ENCODE results near the gene VLDLR.

VLDLR gene

DNA sequence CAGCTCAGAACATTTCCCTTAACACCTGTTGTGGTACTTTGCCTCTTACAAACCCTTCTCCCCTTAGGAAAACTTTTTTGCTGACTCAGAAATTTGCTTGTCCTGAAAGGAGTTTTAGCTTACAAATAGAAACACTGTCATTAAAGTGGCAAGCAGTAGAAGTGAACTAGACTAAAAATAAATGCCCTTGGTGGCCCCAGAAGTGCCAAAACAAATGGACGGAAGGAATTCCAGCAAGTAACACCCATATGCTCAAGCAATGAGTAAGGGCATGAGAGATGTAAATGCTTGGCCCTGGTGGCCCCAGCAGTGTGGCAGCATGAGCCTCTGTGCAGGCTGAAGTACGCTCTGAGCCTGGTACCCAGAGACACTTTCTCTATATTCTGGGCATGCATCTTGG is 8.6 kb downstream of the VLDLR start:
- Histone ChIP-seq H3K18ac (ENCODE audit: low read depth in 1 of 2, low read length in 2 of 2) (no peak overlapping the region), H2BK15ac (ENCODE audit: low read depth, poor library complexity, severe bottlenecking) (no peak overlapping the region), H3K36me3 (ENCODE audit: control insufficient read depth in 1 of 2, insufficient read depth in 2 of 2, low read depth in 1 of 2, low read length in 2 of 2) (no peaks in the 10 kb centered on the region), H3K4me1 (ENCODE audit: control insufficient read depth, insufficient read depth, low read depth, low read length) (no peaks in the 10 kb centered on the region), H3K27ac (ENCODE audit: low read length, poor library complexity, severe bottlenecking) (no peak overlapping the region), H3K4me2 (ENCODE audit: low read length, poor library complexity, severe bottlenecking) (no peak overlapping the region), H4K8ac (ENCODE audit: low read length) (no peak overlapping the region), H2BK120ac (ENCODE audit: low read depth, low read length) (no peak overlapping the region), H2AK5ac (ENCODE audit: low read length, severe bottlenecking) (no peak overlapping the region), H2AFZ (ENCODE audit: low read depth, low read length) (no peak overlapping the region), H2BK5ac (ENCODE audit: low read depth, low read length, poor library complexity, severe bottlenecking) (no peak overlapping the region), H3K9ac (ENCODE audit: low read length) (no peak overlapping the region), H3K79me1 (replicated peaks; ENCODE audit: low read length, poor library complexity, severe bottlenecking) (peaks cover 7% of the 10 kb centered on the region), H4K91ac (ENCODE audit: low read length) (no peak overlapping the region), H3K4ac (ENCODE audit: low read depth in 1 of 2, low read length in 2 of 2) (no peak overlapping the region), H3K4me3 (ENCODE audit: insufficient read depth in 1 of 2, low read depth in 1 of 2, low read length in 2 of 2) (no peak overlapping the region), H3K27me3 (ENCODE audit: control insufficient read depth in 1 of 2, insufficient read depth in 1 of 2, low read length in 2 of 2) (no peaks in the 10 kb centered on the region), H3K9me3 (ENCODE audit: control insufficient read depth, low read length) (no peaks in the 10 kb centered on the region), H2BK12ac (ENCODE audit: low read length in 2 of 2) (no peak overlapping the region), H3K14ac (ENCODE audit: low read length in 2 of 2) (no peak overlapping the region), H3K23ac (ENCODE audit: low read length in 2 of 2) (no peak overlapping the region)
- 80% methylated on average over 2 of the region's 2 CpGs for WGBS
- no peak for DNase-seq

DNA sequence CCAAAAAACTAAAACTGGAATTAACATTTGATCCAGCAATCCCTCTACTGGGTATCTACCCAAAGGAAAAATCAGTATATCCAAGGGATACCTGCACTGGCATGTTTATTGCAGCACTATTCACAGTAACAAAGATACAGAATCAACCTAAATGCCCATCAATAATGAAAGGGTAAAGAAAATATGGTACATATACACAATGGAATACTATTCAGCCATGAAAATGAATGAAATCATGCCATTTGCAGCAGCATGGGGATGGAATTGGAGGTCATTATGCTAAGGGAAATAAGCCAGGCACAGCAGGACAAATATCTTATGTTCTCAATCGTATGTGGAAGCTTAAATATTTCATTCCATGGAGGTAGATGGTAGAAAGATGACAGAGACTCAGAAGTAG is 9.7 kb downstream of the VLDLR start:
- H3K18ac ChIP-seq (ENCODE audit: low read depth in 1 of 2, low read length in 2 of 2) = no peak overlapping the region
- no peak for DNase-seq
- no peak overlapping the region for H3K27ac ChIP-seq (ENCODE audit: low read length, poor library complexity, severe bottlenecking)
- peaks cover 7% of the 10 kb centered on the region for H3K79me1 ChIP-seq (replicated peaks; ENCODE audit: low read length, poor library complexity, severe bottlenecking)
- no peak overlapping the region for H3K4me3 ChIP-seq (ENCODE audit: insufficient read depth in 1 of 2, low read depth in 1 of 2, low read length in 2 of 2)
- H2BK120ac ChIP-seq (ENCODE audit: low read depth, low read length) = no peak overlapping the region
- H3K27me3 ChIP-seq (ENCODE audit: control insufficient read depth in 1 of 2, insufficient read depth in 1 of 2, low read length in 2 of 2) = no peaks in the 10 kb centered on the region
- no peaks in the 10 kb centered on the region for H3K36me3 ChIP-seq (ENCODE audit: control insufficient read depth in 1 of 2, insufficient read depth in 2 of 2, low read depth in 1 of 2, low read length in 2 of 2)
- H3K14ac ChIP-seq (ENCODE audit: low read length in 2 of 2) = no peak overlapping the region
- 76% methylated on average over 1 of the region's 1 CpG for WGBS
- no peak overlapping the region for H3K9ac ChIP-seq (ENCODE audit: low read length)
- no peak overlapping the region for H4K91ac ChIP-seq (ENCODE audit: low read length)
- no peak overlapping the region for H2BK5ac ChIP-seq (ENCODE audit: low read depth, low read length, poor library complexity, severe bottlenecking)
- no peak overlapping the region for H3K4me2 ChIP-seq (ENCODE audit: low read length, poor library complexity, severe bottlenecking)
- H3K23ac ChIP-seq (ENCODE audit: low read length in 2 of 2) = no peak overlapping the region
- H3K9me3 ChIP-seq (ENCODE audit: control insufficient read depth, low read length) = no peaks in the 10 kb centered on the region
- H2BK12ac ChIP-seq (ENCODE audit: low read length in 2 of 2) = no peak overlapping the region
- no peak overlapping the region for H2AFZ ChIP-seq (ENCODE audit: low read depth, low read length)
- no peak overlapping the region for H4K8ac ChIP-seq (ENCODE audit: low read length)
- no peak overlapping the region for H2AK5ac ChIP-seq (ENCODE audit: low read length, severe bottlenecking)
- H2BK15ac ChIP-seq (ENCODE audit: low read depth, poor library complexity, severe bottlenecking) = no peak overlapping the region
- no peaks in the 10 kb centered on the region for H3K4me1 ChIP-seq (ENCODE audit: control insufficient read depth, insufficient read depth, low read depth, low read length)
- no peak overlapping the region for H3K4ac ChIP-seq (ENCODE audit: low read depth in 1 of 2, low read length in 2 of 2)

DNA sequence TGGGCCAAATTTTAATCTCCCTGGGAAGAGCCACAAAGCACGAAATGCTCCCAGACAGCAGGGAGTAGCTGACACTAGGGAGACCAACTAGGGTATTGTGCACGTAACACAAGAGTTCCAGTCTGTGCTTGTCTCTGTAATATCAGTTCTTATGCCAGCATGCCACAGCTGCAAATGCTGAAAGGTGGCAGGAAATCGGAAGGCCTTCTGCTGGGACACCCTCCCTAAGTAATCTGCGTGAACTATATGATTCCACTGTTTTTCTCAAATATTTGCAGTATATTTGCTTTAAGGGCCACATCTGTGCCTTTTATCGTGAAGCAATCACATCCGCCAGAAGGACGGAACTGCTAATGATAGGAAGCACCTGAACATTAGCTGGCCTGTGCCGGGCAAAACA is 12.6 kb downstream of the VLDLR start:
- Histone ChIP-seq H3K4me3 (ENCODE audit: insufficient read depth in 1 of 2, low read depth in 1 of 2, low read length in 2 of 2) (no peak overlapping the region), H2AK5ac (ENCODE audit: low read length, severe bottlenecking) (no peak overlapping the region), H3K36me3 (ENCODE audit: control insufficient read depth in 1 of 2, insufficient read depth in 2 of 2, low read depth in 1 of 2, low read length in 2 of 2) (no peaks in the 10 kb centered on the region), H3K18ac (ENCODE audit: low read depth in 1 of 2, low read length in 2 of 2) (no peak overlapping the region), H4K91ac (ENCODE audit: low read length) (no peak overlapping the region), H3K4me1 (ENCODE audit: control insufficient read depth, insufficient read depth, low read depth, low read length) (no peaks in the 10 kb centered on the region), H3K9ac (ENCODE audit: low read length) (no peak overlapping the region), H3K27me3 (ENCODE audit: control insufficient read depth in 1 of 2, insufficient read depth in 1 of 2, low read length in 2 of 2) (no peaks in the 10 kb centered on the region), H2BK120ac (ENCODE audit: low read depth, low read length) (no peak overlapping the region), H3K9me3 (ENCODE audit: control insufficient read depth, low read length) (no peaks in the 10 kb centered on the region), H3K14ac (ENCODE audit: low read length in 2 of 2) (no peak overlapping the region), H3K27ac (ENCODE audit: low read length, poor library complexity, severe bottlenecking) (no peak overlapping the region), H2BK15ac (ENCODE audit: low read depth, poor library complexity, severe bottlenecking) (no peak overlapping the region), H3K23ac (ENCODE audit: low read length in 2 of 2) (no peak overlapping the region), H4K8ac (ENCODE audit: low read length) (no peak overlapping the region), H2BK12ac (ENCODE audit: low read length in 2 of 2) (no peak overlapping the region), H3K4me2 (ENCODE audit: low read length, poor library complexity, severe bottlenecking) (no peak overlapping the region), H3K79me1 (replicated peaks; ENCODE audit: low read length, poor library complexity, severe bottlenecking) (peaks cover 5% of the 10 kb centered on the region), H3K4ac (ENCODE audit: low read depth in 1 of 2, low read length in 2 of 2) (no peak overlapping the region), H2AFZ (ENCODE audit: low read depth, low read length) (no peak overlapping the region), H2BK5ac (ENCODE audit: low read depth, low read length, poor library complexity, severe bottlenecking) (no peak overlapping the region)
- DNase-seq = no peak
- 79% methylated on average over 8 of the region's 8 CpGs for WGBS

DNA sequence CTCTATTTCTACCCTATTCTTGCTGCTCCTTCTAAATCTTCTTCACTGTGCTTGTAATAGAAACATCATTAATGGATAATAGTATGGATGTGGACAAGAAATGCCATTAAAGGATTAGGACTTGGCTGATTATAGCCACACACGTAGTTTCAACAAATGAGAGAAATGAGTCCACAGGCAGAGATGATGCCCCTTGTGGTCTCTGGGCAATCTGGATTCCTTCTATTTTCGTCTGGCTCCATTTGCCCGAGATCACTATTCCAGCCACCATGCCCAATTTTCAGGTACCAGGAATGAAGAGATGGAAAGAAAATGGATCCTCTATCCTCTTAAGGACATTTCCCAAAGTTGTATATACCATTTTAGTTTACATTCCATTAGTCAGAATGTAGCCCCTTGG is 13.2 kb downstream of the VLDLR start:
- Histone ChIP-seq H2BK12ac (ENCODE audit: low read length in 2 of 2) (no peak overlapping the region), H3K36me3 (ENCODE audit: control insufficient read depth in 1 of 2, insufficient read depth in 2 of 2, low read depth in 1 of 2, low read length in 2 of 2) (no peaks in the 10 kb centered on the region), H3K23ac (ENCODE audit: low read length in 2 of 2) (no peak overlapping the region), H2AK5ac (ENCODE audit: low read length, severe bottlenecking) (no peak overlapping the region), H2BK15ac (ENCODE audit: low read depth, poor library complexity, severe bottlenecking) (no peak overlapping the region), H3K27ac (ENCODE audit: low read length, poor library complexity, severe bottlenecking) (no peak overlapping the region), H3K4me3 (ENCODE audit: insufficient read depth in 1 of 2, low read depth in 1 of 2, low read length in 2 of 2) (no peak overlapping the region), H3K27me3 (ENCODE audit: control insufficient read depth in 1 of 2, insufficient read depth in 1 of 2, low read length in 2 of 2) (no peaks in the 10 kb centered on the region), H4K8ac (ENCODE audit: low read length) (no peak overlapping the region), H3K4ac (ENCODE audit: low read depth in 1 of 2, low read length in 2 of 2) (no peak overlapping the region), H3K4me1 (ENCODE audit: control insufficient read depth, insufficient read depth, low read depth, low read length) (no peaks in the 10 kb centered on the region), H2BK5ac (ENCODE audit: low read depth, low read length, poor library complexity, severe bottlenecking) (no peak overlapping the region), H3K4me2 (ENCODE audit: low read length, poor library complexity, severe bottlenecking) (no peak overlapping the region), H2AFZ (ENCODE audit: low read depth, low read length) (no peak overlapping the region), H4K91ac (ENCODE audit: low read length) (no peak overlapping the region), H3K79me1 (replicated peaks; ENCODE audit: low read length, poor library complexity, severe bottlenecking) (peaks cover 5% of the 10 kb centered on the region), H3K9me3 (ENCODE audit: control insufficient read depth, low read length) (no peaks in the 10 kb centered on the region), H3K14ac (ENCODE audit: low read length in 2 of 2) (no peak overlapping the region), H2BK120ac (ENCODE audit: low read depth, low read length) (no peak overlapping the region), H3K9ac (ENCODE audit: low read length) (no peak overlapping the region), H3K18ac (ENCODE audit: low read depth in 1 of 2, low read length in 2 of 2) (no peak overlapping the region)
- DNase-seq = no peak
- WGBS = 90% methylated on average over 2 of the region's 3 CpGs
